HG02885 (cell line): ENCODE measurements around the gene ATRN.
"Not testable (repeated sequence)": the region's sequence is repeated elsewhere in the genome, so short reads cannot be mapped to it uniquely, and the experiment has no call there.

Experiments used
- ATAC-seq: cut with Tn5 transposase; IDR thresholded peaks from one replicate; pipeline ENCODE4 v1.9.1; 2021; ENCODE audit warnings: mild to moderate bottlenecking; ENCODE audit not compliant: unreplicated experiment, poor library complexity

ATRN gene

GRCh38 chr20:3613821-3614440 lies 143.1 kb downstream of the ATRN start:
- no peak for ATAC-seq

- no peak for ATAC-seq
These were observed 143.6 kb downstream of the ATRN start for GRCh38 chr20:3614466-3614865.

GRCh38 chr20:3615171-3615840 lies 144.5 kb downstream of the ATRN start:
- not testable (repeated sequence) for ATAC-seq

GRCh38 chr20:3616250-3616649 lies 145.4 kb downstream of the ATRN start:
- no peak for ATAC-seq

GRCh38 chr20:3621111-3621510 lies 150.3 kb downstream of the ATRN start:
- no peak for ATAC-seq

GRCh38 chr20:3622406-3622805 lies 151.6 kb downstream of the ATRN start:
- no peak for ATAC-seq

GRCh38 chr20:3627476-3627875 lies 156.7 kb downstream of the ATRN start:
- no peak for ATAC-seq

GRCh38 chr20:3628502-3629314 lies 157.9 kb downstream of the ATRN start:
- no peak for ATAC-seq

- no peak for ATAC-seq
These were observed 159.1 kb downstream of the ATRN start for GRCh38 chr20:3629893-3630292.

GRCh38 chr20:3630429-3630828 lies 159.6 kb downstream of the ATRN start:
- no peak for ATAC-seq

GRCh38 chr20:3631534-3631933 lies 160.7 kb downstream of the ATRN start:
- no peak for ATAC-seq

- ATAC-seq, result no peak
These were observed 161.6 kb downstream of the ATRN start for GRCh38 chr20:3632311-3633004.

GRCh38 chr20:3633913-3634478 lies 163.2 kb downstream of the ATRN start:
- no peak for ATAC-seq

- ATAC-seq, result no peak
These were observed 164.5 kb downstream of the ATRN start for GRCh38 chr20:3635346-3635745.

- ATAC-seq, result no peak
These were observed 169.4 kb downstream of the ATRN start for GRCh38 chr20:3640259-3640658.

- no peak for ATAC-seq
These were observed 174.7 kb downstream of the ATRN start for GRCh38 chr20:3645309-3646066.

- ATAC-seq, result no peak
These were observed 175.2 kb downstream of the ATRN start for GRCh38 chr20:3646067-3646440.

GRCh38 chr20:3646651-3647050 lies 175.8 kb downstream of the ATRN start:
- ATAC-seq, result no peak

- no peak for ATAC-seq
These were observed 176.7 kb downstream of the ATRN start for GRCh38 chr20:3647473-3647872.

GRCh38 chr20:3648951-3649350 lies 178.1 kb downstream of the ATRN start:
- ATAC-seq, result no peak
